Measurements from ENCODE around the gene PPP1R7. TPM values are rescaled to one million over a fixed set of nuclear protein-coding genes. Genes with fewer than 3 reads are reported as not detected.

The PPP1R7 gene
- total and polyA plus RNA-seq, 9 of the 15 experiments (the other 6 are each of a cell fraction or from before 2014, with no cell fraction given) = 37.5 to 75.0 (median 50.5) TPM

GRCh38 chr2:241202681-241203080 is 52.4 kb downstream of the PPP1R7 start:
- CTCF ChIA-PET (ENCODE audit: low intra/inter-chr PET ratio) = no interaction called here
- TF ChIP-seq MCM5 (IDR thresholded peaks at IDR 0.05; ENCODE audit: low read depth) = no peak
- 0 out of 2 replicates have a peak, but pooled peaks have one; percentile 17 for TF ChIP-seq ZNF263 (CRISPR knock-in tag; IDR thresholded peaks at IDR 0.05; ENCODE audit: borderline replicate concordance)

DNA sequence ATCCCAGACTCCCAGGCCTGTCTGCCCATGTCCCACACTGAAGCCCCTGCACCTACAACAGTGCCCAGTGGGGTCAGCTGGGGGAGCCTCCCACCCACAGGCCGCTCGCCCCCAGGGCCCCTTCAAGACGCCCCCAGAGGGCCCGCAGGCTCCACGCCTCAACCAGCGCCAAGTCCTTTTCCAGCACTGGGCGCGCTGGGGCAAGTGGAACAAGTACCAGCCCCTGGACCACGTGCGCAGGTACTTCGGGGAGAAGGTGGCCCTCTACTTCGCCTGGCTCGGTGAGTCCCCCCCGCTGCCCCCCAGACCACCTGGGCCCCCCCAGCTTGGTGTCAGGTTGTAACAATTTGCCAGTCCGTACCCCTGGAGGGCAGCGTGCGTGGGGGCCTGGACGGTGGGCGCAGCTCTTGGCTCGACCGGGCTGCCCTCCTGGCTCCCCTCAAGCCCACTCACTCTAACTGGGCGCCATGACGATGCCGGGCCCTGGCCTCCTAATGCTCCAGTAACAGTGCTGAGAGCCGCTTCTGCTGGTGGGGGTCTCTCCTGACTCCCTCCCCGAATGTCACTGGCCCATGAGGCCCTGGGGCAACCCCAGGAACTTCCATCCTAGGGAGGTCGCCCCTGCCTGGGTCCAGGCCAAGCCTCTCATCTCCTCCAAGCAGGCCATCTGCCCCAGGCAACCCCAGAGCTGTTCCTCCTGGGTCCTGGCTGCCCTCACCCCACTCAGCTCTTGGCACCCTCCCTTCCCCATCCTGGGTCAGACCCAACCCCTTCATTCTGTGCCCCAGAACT is 53.1 kb downstream of the PPP1R7 start:
- intact Hi-C loops (cut with micrococcal nuclease) = no loop called here
- H2AFZ ChIP-seq (ENCODE audit: low read depth, low read length) = no peak overlapping the region
- TF ChIP-seq ZNF146 (CRISPR knock-in tag; IDR thresholded peaks at IDR 0.05; ENCODE audit: unreplicated experiment) (no peak), ZNF644 (tag; IDR thresholded peaks at IDR 0.05; ENCODE audit: low read depth) (no peak)
- H3K79me2 ChIP-seq (ENCODE audit: control insufficient read depth, insufficient read depth, low read length) = no peaks in the 10 kb centered on the region
- H3K36me3 ChIP-seq (ENCODE audit: control insufficient read depth, insufficient read depth, low read length) = no peaks in the 10 kb centered on the region
- no TSS peak for BruUV-seq (replicated peaks)
- H3K4me1 ChIP-seq (replicated peaks in 1 of 2; ENCODE audit: control insufficient read depth in 2 of 2, insufficient read depth in 2 of 2, low read length in 2 of 2) = peaks cover 0 to 39% of the 10 kb centered on the region in 2 experiments; a peak in 3 of 5 replicates
- no peak overlapping the region for H3K27ac ChIP-seq (ENCODE audit: extremely low read depth, low read depth, low read length)
- 31% methylated on average over 8 of the region's 27 CpGs for WGBS (ENCODE audit: insufficient coverage, low coverage, missing lambda C conversion rate)
- no peaks in the 10 kb centered on the region for H3K9me3 ChIP-seq (replicated peaks; ENCODE audit: control insufficient read depth, insufficient read depth, low read depth, low read length)
- no peak overlapping the region for H3K4me3 ChIP-seq
- DNase-seq (ENCODE audit: extremely low read depth in 1 of 4, low spot score in 3 of 4) (no peak), FAIRE-seq (no peak), ATAC-seq (no peak)
- ChIA-PET CTCF (ENCODE audit: low intra/inter-chr PET ratio) (interaction anchor here (0.7 kb wide), 1 partner anchor 452 kb away, joined by 4 read pairs; no protein-coding TSS in a partner anchor), POLR2A (no interaction called here)
- in situ Hi-C loops (cut with MboI) = no loop called here
- H3K9ac ChIP-seq (ENCODE audit: insufficient read depth in 1 of 2, low read depth in 2 of 2, low read length in 2 of 2) = no peak overlapping the region
- H3K9me1 ChIP-seq (ENCODE audit: control insufficient read depth, insufficient read depth, low read length) = no peaks in the 10 kb centered on the region
- no peak overlapping the region for H3K4me2 ChIP-seq (ENCODE audit: insufficient read depth, low read length)
- H3K27me3 ChIP-seq (ENCODE audit: control insufficient read depth in 2 of 2, insufficient read depth in 2 of 2, low read length in 2 of 2) = peaks cover 0 to 19% of the 10 kb centered on the region in 2 experiments; a peak in 2 of 5 replicates
- H4K20me1 ChIP-seq (replicated peaks; ENCODE audit: control insufficient read depth, insufficient read depth, low read length) = no peaks in the 10 kb centered on the region

More at GRCh38 chr2:241202681-241203080, 52.4 kb downstream of the PPP1R7 start:
- Histone ChIP-seq H3K4me1 (replicated peaks in 1 of 2; ENCODE audit: control insufficient read depth in 2 of 2, insufficient read depth in 2 of 2, low read length in 2 of 2) (peaks cover 0 to 39% of the 10 kb centered on the region in 2 experiments; a peak in 3 of 5 replicates), H3K36me3 (ENCODE audit: control insufficient read depth, insufficient read depth, low read length) (no peaks in the 10 kb centered on the region), H2AFZ (ENCODE audit: low read depth, low read length) (no peak overlapping the region), H4K20me1 (replicated peaks; ENCODE audit: control insufficient read depth, insufficient read depth, low read length) (no peaks in the 10 kb centered on the region), H3K9me1 (ENCODE audit: control insufficient read depth, insufficient read depth, low read length) (no peaks in the 10 kb centered on the region), H3K4me2 (ENCODE audit: insufficient read depth, low read length) (no peak overlapping the region), H3K4me3 (no peak overlapping the region), H3K9me3 (replicated peaks; ENCODE audit: control insufficient read depth, insufficient read depth, low read depth, low read length) (no peaks in the 10 kb centered on the region), H3K27me3 (ENCODE audit: control insufficient read depth in 2 of 2, insufficient read depth in 2 of 2, low read length in 2 of 2) (peaks cover 0 to 18% of the 10 kb centered on the region in 2 experiments; a peak in 2 of 5 replicates), H3K9ac (ENCODE audit: insufficient read depth in 1 of 2, low read depth in 2 of 2, low read length in 2 of 2) (no peak overlapping the region), H3K79me2 (ENCODE audit: control insufficient read depth, insufficient read depth, low read length) (no peaks in the 10 kb centered on the region), H3K27ac (ENCODE audit: extremely low read depth, low read depth, low read length) (no peak overlapping the region)
- 0% methylated on average over 5 of the region's 9 CpGs for WGBS (ENCODE audit: insufficient coverage, low coverage, missing lambda C conversion rate)
- intact Hi-C loops (cut with micrococcal nuclease) = no loop called here
- FAIRE-seq = no peak
- POLR2A ChIA-PET = no interaction called here
- ATAC-seq = no peak
- in situ Hi-C loops (cut with MboI) = no loop called here
- no peak for DNase-seq (ENCODE audit: extremely low read depth in 1 of 4, low spot score in 3 of 4)
- no TSS peak for BruUV-seq (replicated peaks)

Data from K562 (cell line).